ENCODE data around the gene TMEM259. TPM values are rescaled to one million over a fixed set of nuclear protein-coding genes. Genes with fewer than 3 reads are reported as not detected.
A peak's percentile ranks its signal among the peaks of the same experiment; 100 is the strongest.

TMEM259 gene
- total and polyA plus RNA-seq, 2 of the 13 experiments (the other 11 are each of a cell fraction or from before 2014, with no cell fraction given) = 64.7 to 164 TPM

DNA sequence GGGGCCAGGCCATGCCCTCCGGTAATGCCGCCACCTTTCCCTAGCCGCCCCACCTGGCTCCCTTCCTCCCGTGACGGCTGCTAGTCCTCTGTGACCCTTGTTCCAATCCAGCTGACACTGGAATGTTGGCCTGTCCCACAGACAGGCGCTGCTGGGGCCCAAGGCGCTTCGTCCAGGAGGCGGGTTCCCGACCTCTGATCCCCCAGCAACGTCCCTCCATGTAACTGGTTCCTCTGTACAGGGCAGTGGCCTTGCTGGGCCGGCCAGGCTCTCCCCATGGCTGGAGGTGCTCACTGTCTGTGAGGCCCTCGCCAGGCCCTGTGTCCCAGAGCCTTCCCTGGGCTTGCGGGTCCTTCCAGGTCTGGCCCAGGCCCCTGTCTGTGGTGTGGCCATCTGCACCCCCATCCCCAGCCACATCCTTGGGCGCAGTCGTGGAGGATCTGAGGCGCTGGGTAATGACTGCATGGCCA lies 27.5 kb downstream of the TMEM259 start (continued):
- TF ChIP-seq ZNF609 (CRISPR knock-in tag; IDR thresholded peaks at IDR 0.05; ENCODE audit: borderline replicate concordance) = peak; percentile 65; the same call in 1 of the 2 replicates
- TF ChIP-seq ETV5 (CRISPR knock-in tag; IDR thresholded peaks at IDR 0.05; ENCODE audit: borderline replicate concordance) = peak; percentile 53; the same call in 1 of the 2 replicates
- peak; percentile 85; the same call in 1 of the 2 replicates for TF ChIP-seq ZSCAN21 (CRISPR knock-in tag; IDR thresholded peaks at IDR 0.05; ENCODE audit: borderline replicate concordance)
- TF ChIP-seq, protein P1, sequence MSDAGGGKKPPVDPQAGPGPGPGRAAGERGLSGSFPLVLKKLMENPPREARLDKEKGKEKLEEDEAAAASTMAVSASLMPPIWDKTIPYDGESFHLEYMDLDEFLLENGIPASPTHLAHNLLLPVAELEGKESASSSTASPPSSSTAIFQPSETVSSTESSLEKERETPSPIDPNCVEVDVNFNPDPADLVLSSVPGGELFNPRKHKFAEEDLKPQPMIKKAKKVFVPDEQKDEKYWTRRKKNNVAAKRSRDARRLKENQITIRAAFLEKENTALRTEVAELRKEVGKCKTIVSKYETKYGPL (CRISPR knock-in tag; IDR thresholded peaks at IDR 0.05) = no peak
- peak; percentile 82 for TF ChIP-seq KDM6A (CRISPR knock-in tag; IDR thresholded peaks at IDR 0.05; ENCODE audit: low read depth)
- no peak for TF ChIP-seq ZNF30 (CRISPR knock-in tag; IDR thresholded peaks at IDR 0.05)
- TF ChIP-seq ZNF468 (CRISPR knock-in tag; IDR thresholded peaks at IDR 0.05) = no peak
- no peak for TF ChIP-seq ZBTB14 (CRISPR knock-in tag; IDR thresholded peaks at IDR 0.05)
- no peak for TF ChIP-seq ZNF768 (CRISPR knock-in tag; IDR thresholded peaks at IDR 0.05)
- TF ChIP-seq, protein P2, sequence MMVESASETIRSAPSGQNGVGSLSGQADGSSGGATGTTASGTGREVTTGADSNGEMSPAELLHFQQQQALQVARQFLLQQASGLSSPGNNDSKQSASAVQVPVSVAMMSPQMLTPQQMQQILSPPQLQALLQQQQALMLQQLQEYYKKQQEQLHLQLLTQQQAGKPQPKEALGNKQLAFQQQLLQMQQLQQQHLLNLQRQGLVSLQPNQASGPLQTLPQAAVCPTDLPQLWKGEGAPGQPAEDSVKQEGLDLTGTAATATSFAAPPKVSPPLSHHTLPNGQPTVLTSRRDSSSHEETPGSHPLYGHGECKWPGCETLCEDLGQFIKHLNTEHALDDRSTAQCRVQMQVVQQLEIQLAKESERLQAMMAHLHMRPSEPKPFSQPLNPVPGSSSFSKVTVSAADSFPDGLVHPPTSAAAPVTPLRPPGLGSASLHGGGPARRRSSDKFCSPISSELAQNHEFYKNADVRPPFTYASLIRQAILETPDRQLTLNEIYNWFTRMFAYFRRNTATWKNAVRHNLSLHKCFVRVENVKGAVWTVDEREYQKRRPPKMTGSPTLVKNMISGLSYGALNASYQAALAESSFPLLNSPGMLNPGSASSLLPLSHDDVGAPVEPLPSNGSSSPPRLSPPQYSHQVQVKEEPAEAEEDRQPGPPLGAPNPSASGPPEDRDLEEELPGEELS (CRISPR knock-in tag; IDR thresholded peaks at IDR 0.05) = peak; percentile 53; the same call in 1 of the 2 replicates
- TF ChIP-seq ELF4 (CRISPR knock-in tag; IDR thresholded peaks at IDR 0.05; ENCODE audit: borderline replicate concordance) = no peak
- TF ChIP-seq JARID2 (CRISPR knock-in tag; IDR thresholded peaks at IDR 0.05; ENCODE audit: insufficient replicate concordance) = no peak
- peak; percentile 44 for TF ChIP-seq CEBPG (CRISPR knock-in tag; IDR thresholded peaks at IDR 0.05)
- no peak for TF ChIP-seq THAP8 (CRISPR knock-in tag; IDR thresholded peaks at IDR 0.05; ENCODE audit: borderline replicate concordance)
- no peak for TF ChIP-seq LRRFIP1 (CRISPR knock-in tag; conservative IDR thresholded peaks at IDR 0.05)
- TF ChIP-seq, protein P3, sequence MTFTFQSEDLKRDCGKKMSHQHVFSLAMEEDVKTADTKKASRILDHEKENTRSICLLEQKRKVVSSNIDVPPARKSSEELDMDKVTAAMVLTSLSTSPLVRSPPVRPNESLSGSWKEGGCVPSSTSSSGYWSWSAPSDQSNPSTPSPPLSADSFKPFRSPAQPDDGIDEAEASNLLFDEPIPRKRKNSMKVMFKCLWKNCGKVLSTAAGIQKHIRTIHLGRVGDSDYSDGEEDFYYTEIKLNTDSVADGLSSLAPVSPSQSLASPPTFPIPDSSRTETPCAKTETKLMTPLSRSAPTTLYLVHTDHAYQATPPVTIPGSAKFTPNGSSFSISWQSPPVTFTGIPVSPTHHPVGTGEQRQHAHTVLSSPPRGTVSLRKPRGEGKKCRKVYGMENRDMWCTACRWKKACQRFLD (CRISPR knock-in tag; IDR thresholded peaks at IDR 0.05; ENCODE audit: borderline replicate concordance) = no peak

Measured in HepG2 (cell line).